Keratinocyte (primary cell): ENCODE measurements around the gene HSPA8. TPM values are rescaled to one million over a fixed set of nuclear protein-coding genes. Genes with fewer than 3 reads are reported as not detected.

Source experiments
- DNase-seq: peaks from one replicate; pipeline ENCODE4 v3.0.0-alpha.2; 2011; ENCODE audit warnings: low read depth, missing footprints, low spot score
- FAIRE-seq: peaks from 2 replicates; lab custom pipeline; 2011; peaks lifted over from hg19 to GRCh38; lab: Jason Lieb, UNC
- H2AFZ ChIP-seq: 2 replicates; pipeline ENCODE4 v1.6.0; 2012; ENCODE audit warnings: low read length, control low read depth, inconsistent platforms; ENCODE audit not compliant: control insufficient read depth
- H3K27ac ChIP-seq: 2 replicates; pipeline ENCODE4 v1.5.1; 2011; ENCODE audit warnings: low read length; ENCODE audit not compliant: control insufficient read depth, insufficient read depth
- H3K27me3 ChIP-seq: 3 replicates; pipeline ENCODE4 v1.6.0; 2011; ENCODE audit warnings: low read length; ENCODE audit not compliant: control insufficient read depth, insufficient read depth; ENCODE audit errors: extremely low read depth
- H3K36me3 ChIP-seq, 2 experiments: 2 replicates in 1 of 2; 3 replicates in 1 of 2; pipeline ENCODE4 v1.5.1; 2011; ENCODE audit warnings: low read length in 2 of 2, mild to moderate bottlenecking in 1 of 2; ENCODE audit not compliant: control insufficient read depth in 2 of 2, insufficient read depth in 2 of 2; ENCODE audit errors: extremely low read depth in 1 of 2
- H3K4me1 ChIP-seq: 3 replicates; pipeline ENCODE4 v1.5.1; 2011; ENCODE audit warnings: low read length; ENCODE audit not compliant: control insufficient read depth, insufficient read depth; ENCODE audit errors: extremely low read depth
- H3K4me2 ChIP-seq: 3 replicates; pipeline ENCODE4 v1.6.0; 2011; ENCODE audit warnings: low read depth, low read length; ENCODE audit not compliant: control insufficient read depth, insufficient read depth; ENCODE audit errors: extremely low read depth
- H3K4me3 ChIP-seq, 3 experiments: fragments of 200-600 bp in 1 of 3; sonication (generic) in 1 of 3; 2 replicates in 2 of 3; 3 replicates in 1 of 3; pipeline ENCODE4 v1.5.1; 2011 to 2016; ENCODE audit warnings: low read length in 3 of 3, mild to moderate bottlenecking in 3 of 3, control low read depth in 2 of 3, inconsistent platforms in 1 of 3, low read depth in 1 of 3, mixed read lengths in 1 of 3, mixed run types in 1 of 3, moderate library complexity in 1 of 3; ENCODE audit not compliant: control insufficient read depth in 2 of 3, insufficient read depth in 2 of 3; ENCODE audit errors: extremely low read depth in 1 of 3
- H3K79me2 ChIP-seq: 2 replicates; pipeline ENCODE4 v1.6.0; 2012; ENCODE audit warnings: low read length; ENCODE audit not compliant: control insufficient read depth, insufficient read depth
- H3K9ac ChIP-seq: 3 replicates; pipeline ENCODE4 v1.6.0; 2011; ENCODE audit warnings: low read length; ENCODE audit not compliant: control insufficient read depth, insufficient read depth; ENCODE audit errors: extremely low read depth
- H3K9me1 ChIP-seq: 3 replicates; pipeline ENCODE4 v1.6.0; 2011; ENCODE audit warnings: low read length; ENCODE audit not compliant: control insufficient read depth, insufficient read depth; ENCODE audit errors: extremely low read depth
- H3K9me3 ChIP-seq: 2 replicates; pipeline ENCODE4 v1.5.1; 2012; ENCODE audit warnings: low read depth, low read length; ENCODE audit not compliant: control insufficient read depth
- H4K20me1 ChIP-seq: 3 replicates; pipeline ENCODE4 v1.6.0; 2011; ENCODE audit warnings: low read length; ENCODE audit not compliant: control insufficient read depth, insufficient read depth; ENCODE audit errors: extremely low read depth
- CTCF ChIP-seq, 3 experiments: IDR thresholded peaks in 1 of 3; conservative IDR thresholded peaks in 1 of 3; optimal IDR thresholded peaks in 1 of 3; 2 replicates in 2 of 3; 3 replicates in 1 of 3; pipeline versions ENCODE3 to v1.5.1; 2011; ENCODE audit warnings: low read length in 3 of 3, mild to moderate bottlenecking in 3 of 3, moderate library complexity in 2 of 3, control low read depth in 1 of 3, inconsistent platforms in 1 of 3; ENCODE audit not compliant: insufficient read depth in 2 of 3; ENCODE audit errors: extremely low read depth in 1 of 3
- EZH2 ChIP-seq: IDR thresholded peaks from one replicate; pipeline ENCODE4 v1.6.1; 2012; ENCODE audit warnings: inconsistent platforms, mild to moderate bottlenecking, low read length, moderate library complexity
- dilution Hi-C: fragments of 300-500 bp; cut with MboI; formaldehyde crosslinking; loops from one replicate; pipeline ENCODE4 v1.7.0; 2020; ENCODE audit warnings: low sequenced_read_pairs; ENCODE audit not compliant: extremely low pct_ligation_motif_present
- polyA plus RNA-seq, 5 experiments: library from polyadenylated mRNA; depleted of rRNA in 3 of 5; stranded (reverse) in 3 of 5; stranded (forward) in 1 of 5; unstranded in 1 of 5; fragments of >200 nt; gene quantifications; 1 replicate in 1 of 5; 2 replicates in 3 of 5; 3 replicates in 1 of 5; pipeline versions ENCODE4 v1.2.1 to v1.2.3, GENCODE V29; 2011 to 2012; ENCODE audit warnings: missing spikeins in 2 of 5, low read depth in 1 of 5, low replicate concordance in 1 of 5

HSPA8 gene
- polyA plus RNA-seq, 1 donor (not counting 4 experiments of a cell fraction or from before 2014, with no cell fraction given), result 3,207 TPM

GRCh38 chr11:123055191-123055901, 6.6 kb downstream of the HSPA8 start:
- Histone ChIP-seq H3K4me1 (peaks cover 17% of the 10 kb centered on the region), H3K4me2 (no peak overlapping the region), H2AFZ (no peak overlapping the region), H3K9me3 (no peaks in the 10 kb centered on the region), H3K4me3 (no peak overlapping the region), H3K36me3 (peaks cover 36 to 38% of the 10 kb centered on the region in 2 experiments), H3K27me3 (no peaks in the 10 kb centered on the region), H3K9ac (no peak overlapping the region), H4K20me1 (peaks cover 43% of the 10 kb centered on the region), H3K27ac (no peak overlapping the region), H3K9me1 (no peaks in the 10 kb centered on the region), H3K79me2 (peaks cover 20% of the 10 kb centered on the region)
- dilution Hi-C loops, result no loop called here
- TF ChIP-seq CTCF (optimal IDR thresholded peaks at IDR 0.05 in 1 of 3, IDR thresholded peaks at IDR 0.05 in 1 of 3, conservative IDR thresholded peaks at IDR 0.05 in 1 of 3; ENCODE audit: extremely low read depth in 1 of 3, insufficient read depth in 2 of 3, low read length in 3 of 3) (no peak), EZH2 (no peak)
- no peak for FAIRE-seq
- no peak for DNase-seq

- no peaks in the 10 kb centered on the region for H3K9me1 ChIP-seq
- no peak for TF ChIP-seq EZH2
- TF ChIP-seq CTCF (optimal IDR thresholded peaks at IDR 0.05 in 1 of 3, IDR thresholded peaks at IDR 0.05 in 1 of 3, conservative IDR thresholded peaks at IDR 0.05 in 1 of 3; ENCODE audit: extremely low read depth in 1 of 3, insufficient read depth in 2 of 3, low read length in 3 of 3), result peak; percentile 43 to 62 (median 51)
- H3K9ac ChIP-seq, result no peak overlapping the region
- no peaks in the 10 kb centered on the region for H3K9me3 ChIP-seq
- H3K4me3 ChIP-seq, result no peak overlapping the region
- H4K20me1 ChIP-seq, result peaks cover 34% of the 10 kb centered on the region
- no peak for DNase-seq
- no peak overlapping the region for H3K4me2 ChIP-seq
- dilution Hi-C loops, result no loop called here
- FAIRE-seq, result no peak
- H3K36me3 ChIP-seq, result peaks cover 29 to 32% of the 10 kb centered on the region in 2 experiments
- H2AFZ ChIP-seq, result no peak overlapping the region
- no peaks in the 10 kb centered on the region for H3K27me3 ChIP-seq
- H3K27ac ChIP-seq, result no peak overlapping the region
- peaks cover 12% of the 10 kb centered on the region for H3K79me2 ChIP-seq
- peaks cover 11% of the 10 kb centered on the region for H3K4me1 ChIP-seq
These were observed 7.5 kb downstream of the HSPA8 start for GRCh38 chr11:123054301-123055065.
